ENCODE measurements around the gene POLD1. TPM values are rescaled to one million over a fixed set of nuclear protein-coding genes. Genes with fewer than 3 reads are reported as not detected.
A peak's percentile ranks its signal among the peaks of the same experiment; 100 is the strongest.

The POLD1 gene
- total and polyA plus RNA-seq, 8 donors = 11.4 to 98.0 (median 32.3) TPM

- intact Hi-C loops (cut with DNase I; ENCODE audit: low total_unique reads) = no loop called here
- peak; percentile 58 to 90 for DNase-seq
- TF ChIP-seq, protein P1, sequence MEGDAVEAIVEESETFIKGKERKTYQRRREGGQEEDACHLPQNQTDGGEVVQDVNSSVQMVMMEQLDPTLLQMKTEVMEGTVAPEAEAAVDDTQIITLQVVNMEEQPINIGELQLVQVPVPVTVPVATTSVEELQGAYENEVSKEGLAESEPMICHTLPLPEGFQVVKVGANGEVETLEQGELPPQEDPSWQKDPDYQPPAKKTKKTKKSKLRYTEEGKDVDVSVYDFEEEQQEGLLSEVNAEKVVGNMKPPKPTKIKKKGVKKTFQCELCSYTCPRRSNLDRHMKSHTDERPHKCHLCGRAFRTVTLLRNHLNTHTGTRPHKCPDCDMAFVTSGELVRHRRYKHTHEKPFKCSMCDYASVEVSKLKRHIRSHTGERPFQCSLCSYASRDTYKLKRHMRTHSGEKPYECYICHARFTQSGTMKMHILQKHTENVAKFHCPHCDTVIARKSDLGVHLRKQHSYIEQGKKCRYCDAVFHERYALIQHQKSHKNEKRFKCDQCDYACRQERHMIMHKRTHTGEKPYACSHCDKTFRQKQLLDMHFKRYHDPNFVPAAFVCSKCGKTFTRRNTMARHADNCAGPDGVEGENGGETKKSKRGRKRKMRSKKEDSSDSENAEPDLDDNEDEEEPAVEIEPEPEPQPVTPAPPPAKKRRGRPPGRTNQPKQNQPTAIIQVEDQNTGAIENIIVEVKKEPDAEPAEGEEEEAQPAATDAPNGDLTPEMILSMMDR (IDR thresholded peaks at IDR 0.05) = no peak
- TF ChIP-seq POLR2AphosphoS5 (IDR thresholded peaks at IDR 0.05) = peak; percentile 14 to 71 (median 58)
- no peak for TF ChIP-seq EP300 (IDR thresholded peaks at IDR 0.05)
- peak in 1 of 4 donors; percentile 13 for TF ChIP-seq POLR2A (IDR thresholded peaks at IDR 0.05)
- Histone ChIP-seq H3K9me3 (no peaks in the 10 kb centered on the region), H3K27me3 (peaks cover 0 to 7% (median 0%) of the 10 kb centered on the region in 3 donors), H3K4me3 (peak overlapping the region; percentile 46 to 48 (median 47)), H3K36me3 (no peaks in the 10 kb centered on the region), H3K4me1 (peaks cover 0 to 21% (median 10%) of the 10 kb centered on the region in 4 donors), H3K27ac (peak overlapping the region in 4 of 5 donors; percentile 81 to 91 (median 83))
- WGBS, 5 donors = 34 to 49% (median 40%) methylated on average over 31 to 54 of the region's 54 CpGs
Observed at GRCh38 chr19:50358483-50359327, 25.4 kb upstream of the POLD1 start.

DNA sequence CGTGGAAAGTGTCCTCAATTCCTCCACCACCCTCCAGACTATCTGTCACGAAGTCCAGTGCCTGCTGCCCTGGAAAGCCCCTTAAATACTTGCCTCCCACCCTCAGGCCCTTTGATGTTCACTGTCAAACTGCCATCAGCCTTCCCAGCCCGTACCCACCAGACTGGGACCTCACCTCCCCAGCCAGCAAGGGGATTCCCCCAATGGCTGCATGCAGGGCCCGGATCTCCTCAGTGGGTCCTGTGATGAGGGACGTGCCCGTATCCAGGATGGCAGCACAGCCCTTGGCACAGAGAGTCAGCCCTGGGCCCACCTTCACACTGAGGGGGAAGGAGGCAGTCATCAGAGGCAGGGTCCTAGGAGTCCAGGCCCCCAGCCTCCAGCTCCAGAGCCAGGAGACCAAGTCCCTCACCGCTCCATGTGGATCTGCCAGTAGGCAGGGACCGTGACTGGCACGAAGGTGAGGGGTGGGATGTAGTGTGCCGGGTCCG lies 24.8 kb upstream of the POLD1 start:
- 90 to 95% (median 92%) methylated on average over 7 to 11 of the region's 11 CpGs for WGBS, 5 donors
- Histone ChIP-seq H3K27ac (no peak overlapping the region), H3K27me3 (peaks cover 0 to 7% (median 0%) of the 10 kb centered on the region in 3 donors), H3K36me3 (no peaks in the 10 kb centered on the region), H3K4me3 (peak overlapping the region in 1 of 4 donors; percentile 47), H3K4me1 (peaks cover 0 to 21% (median 10%) of the 10 kb centered on the region in 4 donors), H3K9me3 (no peaks in the 10 kb centered on the region)
- intact Hi-C loops (cut with DNase I; ENCODE audit: low total_unique reads) = no loop called here
- TF ChIP-seq POLR2A (IDR thresholded peaks at IDR 0.05) (no peak), POLR2AphosphoS5 (IDR thresholded peaks at IDR 0.05) (no peak), EP300 (IDR thresholded peaks at IDR 0.05) (no peak)
- TF ChIP-seq, protein P1 (IDR thresholded peaks at IDR 0.05) = no peak
- no peak for DNase-seq

DNA sequence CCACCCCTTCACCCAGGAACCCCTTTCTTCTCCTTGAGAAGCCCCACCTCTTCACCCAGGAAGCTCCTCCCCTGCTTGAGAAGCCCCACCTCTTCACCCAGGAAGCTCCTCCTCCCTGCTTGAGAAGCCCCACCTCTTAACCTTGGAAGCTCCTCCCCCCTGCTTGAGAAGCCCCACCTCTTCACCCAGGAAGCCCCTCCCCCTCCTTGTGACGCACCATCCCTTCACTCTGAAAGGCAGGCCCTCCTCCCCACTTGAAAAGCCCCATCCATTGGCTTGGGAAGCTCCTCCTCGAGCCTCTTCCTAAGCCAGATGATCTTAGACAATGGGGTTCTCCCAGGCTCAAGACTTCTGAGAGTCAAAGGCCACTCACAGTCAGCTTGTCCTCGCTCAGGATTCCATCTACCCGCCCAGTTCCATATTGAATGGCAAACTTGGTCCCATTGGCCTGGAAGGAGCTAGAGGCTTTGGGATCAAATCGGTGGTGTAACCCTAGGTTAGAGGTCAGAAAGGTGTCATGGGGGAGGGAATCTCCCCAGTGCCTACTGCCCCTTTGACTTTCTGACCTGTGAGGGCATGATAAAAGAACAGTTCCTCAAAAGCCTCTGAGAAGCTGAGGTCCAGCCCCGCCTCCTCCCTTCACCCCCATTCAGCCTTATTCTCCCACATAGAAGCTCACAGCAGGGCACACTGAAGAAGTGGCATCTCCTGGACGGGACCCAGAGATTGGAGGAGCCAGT lies 22.7 kb upstream of the POLD1 start:
- no peak for DNase-seq
- peaks cover 0 to 21% (median 10%) of the 10 kb centered on the region in 4 donors for H3K4me1 ChIP-seq
- H3K36me3 ChIP-seq = no peaks in the 10 kb centered on the region
- no peak for TF ChIP-seq POLR2A (IDR thresholded peaks at IDR 0.05)
- no peak for TF ChIP-seq EP300 (IDR thresholded peaks at IDR 0.05)
- TF ChIP-seq POLR2AphosphoS5 (IDR thresholded peaks at IDR 0.05) = no peak
- TF ChIP-seq, protein P1 (IDR thresholded peaks at IDR 0.05) = no peak
- H3K4me3 ChIP-seq = no peak overlapping the region
- H3K27ac ChIP-seq = no peak overlapping the region
- H3K27me3 ChIP-seq = peaks cover 0 to 7% (median 0%) of the 10 kb centered on the region in 3 donors
- intact Hi-C loops (cut with DNase I; ENCODE audit: low total_unique reads) = no loop called here
- 82 to 92% (median 87%) methylated on average over 6 to 7 of the region's 7 CpGs for whole genome bisulfite sequencing, 5 donors
- no peaks in the 10 kb centered on the region for H3K9me3 ChIP-seq

DNA sequence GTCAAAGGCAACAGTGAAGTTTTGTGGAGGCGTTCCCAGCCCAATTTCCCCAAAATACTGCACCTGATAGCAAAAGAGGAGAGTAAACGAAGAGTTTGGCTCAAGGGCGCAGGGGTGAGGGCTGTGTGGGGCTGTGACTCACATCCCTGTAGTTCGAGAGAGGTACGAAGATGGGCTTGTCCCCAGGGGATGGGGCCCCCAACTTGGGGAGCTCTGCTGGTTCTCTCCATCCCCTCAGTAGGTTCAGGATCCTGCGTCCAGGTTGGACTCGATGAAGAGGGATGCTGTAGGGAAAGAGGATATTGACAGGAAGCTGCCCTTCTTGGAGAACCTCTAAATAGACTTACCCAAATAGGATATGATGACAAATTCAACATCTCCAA lies 22.1 kb upstream of the POLD1 start:
- WGBS, 5 donors = 83 to 91% (median 83%) methylated on average over 7 of the region's 7 CpGs
- no peak overlapping the region for H3K27ac ChIP-seq
- intact Hi-C loops (cut with DNase I; ENCODE audit: low total_unique reads) = no loop called here

More for the DNA sequence above, 22.1 kb upstream of the POLD1 start:
- TF ChIP-seq, protein P1 (IDR thresholded peaks at IDR 0.05) = no peak
- no peak for TF ChIP-seq POLR2AphosphoS5 (IDR thresholded peaks at IDR 0.05)
- no peak for TF ChIP-seq POLR2A (IDR thresholded peaks at IDR 0.05)
- TF ChIP-seq EP300 (IDR thresholded peaks at IDR 0.05) = no peak
- peaks cover 0 to 7% (median 0%) of the 10 kb centered on the region in 3 donors for H3K27me3 ChIP-seq
- no peak for DNase-seq
- H3K4me1 ChIP-seq = peaks cover 0 to 19% (median 9%) of the 10 kb centered on the region in 4 donors
- H3K36me3 ChIP-seq = no peaks in the 10 kb centered on the region
- H3K9me3 ChIP-seq = no peaks in the 10 kb centered on the region
- H3K4me3 ChIP-seq = no peak overlapping the region

Data from stomach (tissue), 9 donors.